Activated T-helper 1 cell treated with Interleukin-2 at 50 U/mL for 16 hours (primary cell): Measurements from ENCODE around the gene SLC1A3.
A peak's percentile ranks its signal among the peaks of the same experiment; 100 is the strongest.

Source experiments
- DNase-seq: peaks from one replicate; pipeline ENCODE4 v3.0.0-alpha.2; 2020; ENCODE audit warnings: low read depth

Gene SLC1A3

DNA sequence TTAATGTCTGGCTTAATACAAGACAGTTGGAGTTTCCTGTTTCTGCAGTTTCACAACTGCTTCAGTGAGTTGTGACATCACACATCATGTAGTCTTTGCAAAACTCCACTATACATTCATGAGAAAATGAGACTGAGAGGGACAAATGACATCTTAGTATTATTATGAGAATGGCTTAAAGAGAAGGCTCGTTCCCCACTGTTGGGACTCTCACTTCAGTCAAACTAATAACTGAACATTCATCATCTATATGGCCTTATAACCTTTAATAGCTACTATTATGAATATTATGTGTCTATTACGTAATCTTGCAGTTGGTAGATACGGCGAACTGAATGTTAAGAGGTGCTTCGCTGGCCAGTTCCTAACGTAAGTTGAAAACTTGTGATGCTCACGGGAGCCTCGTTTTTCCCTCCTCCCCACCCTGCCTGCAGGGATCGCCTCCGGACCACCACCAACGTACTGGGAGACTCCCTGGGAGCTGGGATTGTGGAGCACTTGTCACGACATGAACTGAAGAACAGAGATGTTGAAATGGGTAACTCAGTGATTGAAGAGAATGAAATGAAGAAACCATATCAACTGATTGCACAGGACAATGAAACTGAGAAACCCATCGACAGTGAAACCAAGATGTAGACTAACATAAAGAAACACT is 79.4 kb downstream of the SLC1A3 start:
- no peak for DNase-seq

DNA sequence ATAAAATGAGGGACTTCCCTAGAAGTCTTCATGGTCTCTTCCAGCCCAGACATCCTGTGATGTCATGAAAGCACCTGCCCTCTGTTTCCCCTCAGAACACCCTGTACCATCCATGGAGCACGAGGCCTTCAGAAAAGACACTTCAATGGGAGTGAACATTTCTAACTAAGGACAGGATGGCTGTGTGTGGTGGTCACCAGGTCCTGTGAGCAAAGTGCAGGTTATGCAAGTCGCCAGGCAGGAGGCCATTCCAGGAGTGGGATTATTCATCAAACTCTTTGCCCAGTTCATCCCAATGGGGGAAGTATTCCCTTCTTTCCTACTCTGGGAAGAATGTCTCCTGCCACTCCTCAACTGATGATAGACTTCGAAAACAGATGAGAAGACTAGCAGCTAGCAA is 80.5 kb downstream of the SLC1A3 start:
- DNase-seq: no peak

DNA sequence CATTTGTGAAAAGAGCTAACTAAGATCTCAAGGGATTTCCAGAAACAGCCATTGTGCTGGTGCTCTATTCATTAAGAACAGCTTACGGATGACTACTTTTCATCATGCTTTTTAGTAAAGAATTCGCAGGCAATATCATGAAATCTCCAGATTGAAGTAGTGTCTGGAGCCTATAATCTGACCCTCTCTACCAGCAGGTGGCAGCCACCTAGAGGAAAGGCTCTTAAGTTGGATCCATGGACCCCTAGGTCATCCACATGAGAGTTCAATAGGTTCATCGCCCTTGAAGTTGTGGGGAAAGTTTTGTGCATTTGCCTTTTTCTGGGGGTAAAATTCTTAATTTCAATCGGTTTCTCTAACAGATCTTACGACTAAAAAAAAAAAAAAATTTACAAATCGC is 82.3 kb downstream of the SLC1A3 start:
- no peak for DNase-seq

DNA sequence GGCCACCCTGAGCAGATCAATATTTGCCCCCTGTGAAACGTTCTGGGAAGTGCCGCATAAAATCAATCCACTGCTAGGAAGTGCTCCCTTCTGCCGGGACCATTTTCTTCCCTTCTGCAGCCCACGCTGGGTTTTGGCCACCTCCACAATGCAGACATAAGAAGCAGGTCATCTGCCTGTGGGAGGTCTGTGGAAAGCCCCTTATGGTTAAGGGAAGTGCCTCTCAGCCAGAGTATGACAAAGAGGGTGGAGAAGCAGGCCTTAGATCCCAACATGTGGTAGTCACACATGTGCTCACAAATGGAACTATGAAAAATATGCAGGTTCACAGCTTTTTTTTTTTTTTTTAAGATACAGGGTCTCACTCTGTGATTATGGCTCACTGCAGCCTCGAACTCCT is 82.8 kb downstream of the SLC1A3 start:
- DNase-seq: no peak

DNA sequence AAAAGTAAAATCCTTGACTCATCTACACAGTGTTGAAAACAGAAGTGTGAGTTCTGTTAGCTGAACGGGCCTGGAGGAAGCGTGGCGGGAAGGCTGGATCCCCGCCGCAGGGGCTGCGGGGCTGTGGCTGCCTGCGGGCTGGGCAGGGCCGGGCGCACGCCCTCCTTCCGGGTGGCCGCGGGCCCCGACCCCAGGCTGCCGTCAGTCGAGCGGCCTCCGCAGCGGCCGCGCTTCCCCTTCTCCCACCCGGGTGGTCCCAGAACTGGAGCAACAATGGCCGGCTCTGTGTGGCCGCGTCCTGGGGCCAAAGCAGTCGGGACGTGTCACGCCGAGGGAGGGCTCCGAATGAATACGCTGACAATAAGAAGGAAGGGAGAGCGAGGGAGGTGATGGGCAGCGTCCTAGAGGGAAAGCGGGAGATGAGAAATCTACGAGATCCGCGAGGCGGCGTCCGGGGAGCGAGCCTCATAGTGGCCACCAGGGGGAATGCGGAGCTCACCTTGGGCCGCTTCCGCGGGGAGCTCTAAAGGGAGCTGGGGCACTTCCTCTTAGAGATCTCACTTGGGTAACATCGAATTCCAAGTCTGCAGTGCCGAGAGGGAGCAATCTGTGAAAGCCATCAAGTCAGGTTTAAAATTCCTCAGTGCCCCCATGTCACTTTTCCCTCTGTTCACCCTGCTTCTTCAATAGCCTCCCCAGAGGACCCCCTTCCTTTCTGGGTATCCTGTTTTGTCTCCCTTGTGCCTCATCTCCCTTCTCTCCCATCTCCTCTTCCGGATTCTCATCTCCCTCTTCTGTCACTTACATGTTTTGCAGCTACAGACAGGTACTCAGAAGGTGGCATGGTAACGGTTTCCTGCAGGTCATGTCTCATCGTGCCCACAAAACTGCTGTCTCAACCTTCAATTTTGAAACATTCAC is 83.9 kb downstream of the SLC1A3 start:
- peak; percentile 36 for DNase-seq

DNA sequence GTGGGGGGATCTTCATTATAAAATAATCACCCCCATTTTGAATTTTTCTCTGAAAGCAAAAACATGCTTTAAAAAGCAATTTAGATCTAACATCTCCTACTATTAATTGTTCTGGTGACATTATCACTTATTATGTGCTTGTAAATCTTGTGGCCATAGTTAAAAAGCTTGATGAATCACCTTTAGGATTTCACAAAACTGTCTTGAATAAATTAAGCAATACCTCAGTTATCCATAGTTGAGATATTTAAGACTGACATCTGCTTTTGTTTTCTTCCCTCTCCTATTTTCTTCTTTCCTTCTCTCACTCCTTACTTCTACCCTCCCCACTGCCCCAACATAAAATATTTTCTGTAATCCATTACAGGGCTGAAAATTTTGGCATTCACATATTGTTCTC is 84.8 kb downstream of the SLC1A3 start:
- DNase-seq: no peak

DNA sequence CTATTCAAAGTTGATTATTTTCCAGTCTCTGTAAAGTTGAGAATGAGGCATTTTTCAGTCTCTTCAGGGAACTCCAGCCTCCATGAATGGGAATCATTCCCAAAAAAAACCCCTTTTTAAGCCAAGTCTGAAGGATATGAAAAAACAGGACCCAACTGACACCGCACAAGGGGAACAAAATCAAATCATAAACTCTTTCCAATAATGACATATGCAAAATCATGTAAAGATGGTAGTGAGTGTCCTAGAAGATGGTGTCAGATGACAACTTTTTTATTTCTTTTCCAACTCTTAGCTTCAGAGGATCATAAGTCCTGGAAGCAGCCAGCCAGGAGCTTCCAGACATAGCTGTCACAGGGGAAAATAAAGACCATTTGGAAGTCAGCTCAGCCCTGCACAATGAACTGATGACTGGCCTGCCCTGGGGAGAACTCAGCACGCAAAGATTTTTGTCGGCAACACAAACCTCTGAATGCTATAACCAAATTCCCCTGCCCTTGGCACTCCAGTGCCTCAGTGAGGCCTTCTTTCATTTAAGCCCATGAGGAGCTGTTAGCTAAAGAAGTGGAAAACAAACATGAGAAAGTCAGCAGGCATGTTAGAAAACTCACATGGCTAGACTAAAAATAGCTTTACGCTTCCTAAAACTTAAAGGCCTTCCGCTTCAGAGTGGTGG is 85.4 kb downstream of the SLC1A3 start:
- no peak for DNase-seq

DNA sequence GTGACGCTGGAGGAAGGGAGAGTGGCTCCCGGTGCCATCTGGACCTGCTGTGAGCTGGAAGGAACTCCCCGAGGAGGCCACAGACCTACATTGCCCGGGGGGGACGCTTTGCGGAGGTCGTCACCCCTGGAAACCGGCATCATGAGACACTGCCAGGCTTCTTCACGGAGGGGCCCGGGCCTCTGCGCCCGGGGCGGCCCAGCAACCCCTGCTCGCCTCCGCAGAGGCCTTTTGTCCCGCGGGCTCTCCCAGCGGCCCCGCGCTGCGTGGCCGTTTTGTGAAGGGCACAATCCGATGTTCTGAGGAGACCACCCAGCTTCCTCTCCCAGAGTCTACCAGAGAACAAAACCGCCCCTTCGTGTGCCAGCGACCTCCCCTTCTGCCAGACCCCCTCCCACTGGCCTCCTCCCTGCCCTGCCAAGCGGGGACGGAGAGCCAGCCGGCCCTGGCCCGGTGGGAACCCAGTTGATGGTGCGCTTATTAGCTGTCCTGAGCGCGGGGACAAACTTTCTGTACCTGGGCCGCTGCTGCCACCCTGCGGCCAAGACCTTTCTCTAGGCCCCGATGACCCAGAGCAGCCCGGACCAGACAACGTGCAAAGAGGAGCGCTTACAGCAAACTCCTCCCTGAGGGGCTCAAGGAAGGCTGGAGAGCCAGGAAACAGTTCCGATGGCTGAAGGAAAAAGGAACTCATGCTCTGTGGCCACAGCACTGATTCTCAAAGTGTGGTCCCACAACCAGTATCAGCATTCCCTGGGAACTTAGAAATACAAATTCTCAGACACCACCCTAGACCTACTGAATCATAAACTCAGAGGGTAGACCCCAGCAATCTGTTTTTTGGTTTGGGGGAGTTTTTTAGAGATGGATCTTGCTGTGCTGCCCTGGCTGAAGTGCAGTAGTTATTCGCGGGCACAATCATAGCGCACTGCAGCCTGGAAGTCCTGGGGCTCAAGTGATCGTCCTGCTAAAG is 86.7 kb downstream of the SLC1A3 start:
- no peak for DNase-seq

DNA sequence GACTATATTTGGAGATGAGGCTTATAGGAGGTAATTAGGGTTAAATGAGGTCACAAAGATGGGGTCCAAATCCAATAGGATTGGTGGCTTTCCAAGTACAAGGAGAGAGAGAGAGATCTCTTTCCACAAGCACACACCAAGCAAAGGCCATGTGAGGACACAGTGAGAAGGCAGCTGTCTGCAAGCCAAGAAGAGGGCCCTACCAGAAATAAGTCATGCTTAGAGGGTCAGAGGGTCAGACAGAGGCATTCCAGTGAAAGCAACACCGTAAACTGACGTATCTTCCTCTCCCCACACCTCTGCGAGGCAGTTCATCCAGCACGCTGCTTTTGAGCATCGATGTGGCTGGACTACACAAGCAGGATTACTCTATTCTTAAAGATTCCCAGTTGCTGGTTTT is 87.9 kb downstream of the SLC1A3 start:
- DNase-seq: no peak

DNA sequence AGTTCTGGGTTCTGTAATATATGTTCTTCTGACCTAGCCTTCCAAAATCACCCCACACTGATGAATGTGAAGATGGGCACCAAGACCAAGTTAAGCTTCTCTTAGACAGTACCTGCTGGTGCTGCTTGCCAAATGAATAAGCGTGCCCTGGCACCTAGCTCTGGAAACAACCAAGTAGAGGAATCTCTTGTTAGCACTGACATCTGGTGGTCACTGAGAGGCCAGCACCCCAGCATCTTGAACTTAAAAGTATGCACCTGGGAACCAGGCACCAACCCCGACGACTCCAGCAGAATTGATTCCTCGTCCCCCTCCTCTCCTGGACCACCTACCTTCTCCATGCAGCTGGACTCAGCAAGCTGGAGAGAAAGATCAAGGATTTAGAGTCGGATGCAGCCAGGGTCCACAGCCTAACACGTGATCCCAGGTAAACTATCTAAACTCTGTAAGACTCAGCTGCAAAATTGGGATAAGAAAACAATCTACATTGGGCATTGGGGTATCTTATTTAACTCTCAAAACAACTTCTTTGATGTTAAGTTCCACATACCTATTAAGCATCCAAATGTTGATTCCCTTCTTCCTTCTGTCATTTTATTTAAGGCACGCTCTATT is 89.8 kb downstream of the SLC1A3 start:
- peak; percentile 1 for DNase-seq

DNA sequence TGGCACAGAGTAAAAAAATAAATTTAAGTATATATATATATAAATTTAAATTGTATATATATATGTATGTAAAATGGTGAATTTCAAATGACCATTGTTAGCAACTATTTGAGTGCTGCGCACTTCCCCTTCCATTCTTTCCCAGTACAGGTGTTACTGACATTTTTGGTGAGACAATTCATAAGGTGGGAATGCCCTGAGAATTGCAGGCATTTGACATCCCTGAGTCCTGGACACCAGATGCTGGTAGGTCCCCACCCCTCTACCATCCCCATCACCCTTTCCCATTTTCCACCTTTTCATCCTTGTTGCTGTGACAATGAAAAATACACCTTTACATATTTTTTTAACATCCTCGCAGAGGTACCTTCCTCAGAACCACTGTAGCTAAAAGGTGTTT is 91.6 kb downstream of the SLC1A3 start:
- no peak for DNase-seq

DNA sequence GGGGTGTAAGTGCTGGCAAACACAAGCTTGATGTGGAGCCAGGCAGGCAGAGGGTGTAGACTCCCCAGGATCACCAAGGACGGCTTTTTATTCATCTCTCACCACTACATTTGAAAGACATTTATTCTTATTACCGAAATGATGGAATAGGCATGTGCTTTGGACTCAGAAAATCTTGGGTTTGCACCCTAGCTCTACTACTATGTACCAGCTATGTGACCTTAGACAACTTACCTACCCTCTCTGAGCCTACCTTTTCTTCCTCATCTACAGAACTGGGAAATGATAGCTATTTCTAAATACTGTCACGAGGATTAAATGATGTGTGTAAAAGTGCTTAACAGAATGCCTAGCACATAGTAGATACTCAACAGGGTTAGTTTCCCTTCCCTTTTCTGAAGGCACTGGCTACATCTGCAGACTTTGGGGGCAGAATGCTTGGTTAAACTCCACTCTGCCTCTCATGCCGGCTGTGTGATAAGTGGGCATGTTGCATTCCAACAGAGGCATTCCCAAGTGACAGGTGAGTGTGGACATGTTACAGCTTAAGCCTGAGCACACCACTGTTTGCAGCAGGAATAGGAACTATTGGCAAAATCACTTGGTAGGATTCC is 94.8 kb downstream of the SLC1A3 start:
- no peak for DNase-seq

DNA sequence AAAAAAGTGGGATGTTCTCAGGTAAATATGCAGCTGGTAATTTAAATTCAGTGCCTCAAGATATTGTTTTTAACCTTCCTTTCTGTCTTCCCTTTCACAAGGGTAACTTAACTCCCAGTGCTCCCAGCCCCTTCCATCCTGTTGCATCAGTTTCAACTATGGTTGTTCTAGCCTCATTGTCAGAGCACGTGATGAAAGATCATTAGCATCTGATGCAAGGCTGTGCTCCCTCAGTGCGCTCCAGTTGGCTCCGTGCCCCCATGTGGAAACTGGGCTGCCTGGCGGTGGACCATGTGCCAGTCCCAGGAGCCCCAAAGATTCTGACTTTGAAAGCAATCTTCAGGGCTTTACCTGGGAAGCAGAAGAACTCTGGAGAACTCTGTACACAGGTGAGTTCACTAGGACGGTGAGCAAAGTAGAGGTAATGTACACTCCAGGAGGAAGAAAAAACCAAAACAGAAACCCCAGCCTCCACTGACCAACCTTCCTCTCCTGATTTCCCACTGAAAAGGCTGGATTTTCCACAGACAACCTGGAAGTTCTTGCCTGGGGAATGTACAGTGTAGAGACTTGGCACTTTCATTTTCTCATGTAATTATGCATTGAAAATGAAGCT is 96.9 kb downstream of the SLC1A3 start:
- no peak for DNase-seq

DNA sequence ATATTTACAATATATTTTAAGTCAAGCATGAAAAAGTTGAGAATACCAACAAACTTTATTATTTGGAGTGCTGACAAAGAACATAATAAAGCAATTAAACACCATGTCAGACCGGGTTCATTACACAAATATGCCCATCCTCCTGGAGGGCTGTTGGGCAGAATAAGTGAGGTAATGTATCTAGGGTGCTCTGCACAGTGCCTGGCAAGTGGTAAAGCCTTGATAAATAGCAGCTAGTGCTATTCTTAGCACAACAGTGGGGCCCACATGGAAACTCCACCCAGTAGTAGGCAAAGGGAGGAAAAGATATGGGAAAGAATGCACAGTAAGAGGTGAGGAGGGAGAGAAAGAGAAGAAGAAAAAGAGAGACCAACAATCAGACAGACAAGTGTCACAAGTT is 97.7 kb downstream of the SLC1A3 start:
- no peak for DNase-seq

DNA sequence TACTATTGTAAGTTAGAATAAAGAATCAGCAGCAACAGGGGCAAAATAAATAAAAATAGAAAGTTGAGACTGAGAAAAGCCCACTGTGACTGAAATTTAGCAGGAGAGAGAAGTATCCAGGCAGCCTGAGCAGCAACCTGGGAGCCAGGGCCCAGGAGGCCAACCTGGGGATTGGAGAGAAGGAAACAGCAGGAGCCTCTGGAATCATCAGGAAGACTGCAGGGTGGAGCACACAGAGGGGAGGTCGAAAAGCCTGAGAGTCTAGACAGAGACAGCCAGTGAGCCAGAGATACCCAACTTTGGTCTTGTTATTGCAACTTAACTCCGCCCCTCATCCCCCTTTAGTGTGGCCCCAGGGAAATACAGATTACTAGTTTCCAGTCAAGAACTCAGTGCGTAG is 98.6 kb downstream of the SLC1A3 start:
- no peak for DNase-seq

DNA sequence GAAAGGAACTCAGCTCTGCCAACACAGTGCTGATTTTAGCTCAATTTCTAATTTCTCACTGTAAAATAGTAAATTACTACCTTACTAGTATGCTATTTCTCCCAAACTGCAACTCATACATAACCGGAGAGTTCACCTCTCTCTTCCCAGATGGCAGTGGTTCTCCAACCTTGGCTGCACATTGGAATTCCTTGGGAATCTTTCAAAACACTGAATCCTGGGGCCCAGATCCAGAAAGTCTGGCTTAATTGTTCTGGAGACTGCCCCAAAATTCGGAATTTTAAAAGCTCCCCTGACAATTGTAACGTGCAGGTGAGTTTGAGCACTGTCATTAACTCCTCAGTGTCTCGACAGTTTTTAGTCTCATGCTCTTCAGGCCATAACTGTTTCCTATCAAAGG is 100.3 kb downstream of the SLC1A3 start:
- DNase-seq: no peak

DNA sequence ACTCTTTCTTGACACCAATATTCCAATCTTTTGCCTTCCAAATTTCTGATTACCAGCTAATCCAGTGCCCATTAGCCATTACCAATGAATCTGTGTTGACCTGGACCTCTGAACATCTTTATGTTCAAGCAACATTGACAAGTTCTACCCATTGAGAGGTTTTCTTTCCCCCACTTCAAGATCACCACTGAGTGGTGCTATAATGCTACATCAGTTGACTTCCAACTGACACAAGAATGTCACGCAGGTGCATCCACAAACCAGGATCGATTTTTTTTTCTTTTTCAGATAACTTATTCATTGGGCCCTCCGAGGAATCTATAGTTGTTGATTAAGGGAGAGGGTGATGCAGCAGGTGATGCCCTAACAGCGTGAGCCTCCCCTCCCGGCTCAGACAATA is 102.6 kb downstream of the SLC1A3 start:
- DNase-seq: no peak

DNA sequence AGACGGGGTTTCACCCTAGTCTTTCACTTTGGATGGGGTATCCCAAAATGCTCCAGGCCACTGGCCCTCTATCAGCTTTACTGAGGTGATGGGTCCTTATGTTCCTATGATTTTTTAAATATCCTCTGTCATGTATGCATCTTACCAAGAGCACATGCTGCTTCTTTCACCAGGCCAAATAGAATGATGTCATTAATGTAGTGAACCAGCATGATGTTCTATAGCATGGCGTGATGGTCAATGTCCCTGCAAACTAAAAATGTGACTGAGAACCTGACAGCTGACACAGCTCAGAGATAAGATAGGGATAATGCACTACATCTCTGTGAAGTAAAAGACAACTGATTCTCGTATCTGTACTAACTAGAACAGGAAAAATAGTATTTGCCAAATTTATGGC is 103.6 kb downstream of the SLC1A3 start:
- DNase-seq: no peak

DNA sequence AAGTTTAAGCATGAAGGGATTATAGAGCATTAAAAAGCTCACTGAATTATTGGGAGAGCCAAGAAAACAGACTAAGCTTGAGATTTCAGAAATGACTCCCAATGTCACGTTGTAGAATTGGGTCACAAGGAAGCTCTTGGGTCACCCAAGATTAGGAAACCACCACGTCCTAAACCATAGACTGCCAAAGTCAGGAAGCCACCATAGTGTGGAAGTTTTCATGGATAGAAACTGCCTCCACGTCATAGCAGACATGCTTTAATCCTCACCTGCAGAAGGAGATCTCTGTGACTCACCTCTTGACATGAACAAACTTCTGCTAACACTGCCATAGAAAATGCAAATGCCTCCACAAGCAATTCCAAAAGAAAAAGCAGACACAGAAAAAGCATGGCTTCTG is 106.3 kb downstream of the SLC1A3 start:
- no peak for DNase-seq

DNA sequence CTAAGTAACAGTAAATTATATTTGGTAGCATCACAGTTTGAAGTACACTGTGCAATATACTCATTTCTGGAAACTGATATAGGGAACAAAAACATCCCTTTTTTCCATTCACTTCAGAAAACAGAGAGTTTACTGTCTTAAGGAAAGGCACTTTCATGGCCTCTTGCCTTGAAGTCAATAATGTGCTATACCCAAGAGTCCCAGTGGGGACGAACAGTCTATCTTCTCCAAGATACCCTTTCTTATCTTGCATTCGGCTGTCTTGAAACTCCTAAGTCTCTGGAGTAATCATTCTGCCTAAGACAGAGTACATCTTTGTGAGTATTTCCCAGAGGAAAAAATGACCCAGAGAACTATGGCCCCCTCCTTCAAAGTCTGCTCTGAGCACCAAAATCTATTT is 107.1 kb downstream of the SLC1A3 start:
- no peak for DNase-seq
